ENCODE results near the gene ABHD17C.

DNA sequence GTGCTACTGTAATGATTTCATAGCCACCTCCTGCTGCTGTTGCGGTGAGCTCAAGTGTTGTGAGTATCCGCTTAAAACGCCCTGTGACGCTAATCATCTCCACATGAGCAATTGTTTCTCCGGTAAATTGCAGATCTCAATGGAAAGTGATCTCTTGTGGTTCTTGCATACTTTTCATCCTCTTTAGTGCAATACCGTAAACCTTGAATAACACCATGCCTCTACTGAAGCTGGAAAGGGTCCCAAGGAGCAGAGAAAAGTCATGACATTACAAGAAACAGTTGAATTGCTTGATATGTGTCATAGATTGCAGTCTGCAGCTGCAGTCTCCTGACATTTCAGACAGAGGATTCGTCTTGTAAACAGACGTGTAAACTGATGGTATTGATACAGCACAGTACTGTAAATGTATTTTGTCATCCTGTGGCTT, 78.0 kb downstream of the ABHD17C start:
- no peak for TF ChIP-seq POLR2AphosphoS5 (IDR thresholded peaks at IDR 0.05; ENCODE audit: low read depth, low read length)
- TF ChIP-seq, protein P1, sequence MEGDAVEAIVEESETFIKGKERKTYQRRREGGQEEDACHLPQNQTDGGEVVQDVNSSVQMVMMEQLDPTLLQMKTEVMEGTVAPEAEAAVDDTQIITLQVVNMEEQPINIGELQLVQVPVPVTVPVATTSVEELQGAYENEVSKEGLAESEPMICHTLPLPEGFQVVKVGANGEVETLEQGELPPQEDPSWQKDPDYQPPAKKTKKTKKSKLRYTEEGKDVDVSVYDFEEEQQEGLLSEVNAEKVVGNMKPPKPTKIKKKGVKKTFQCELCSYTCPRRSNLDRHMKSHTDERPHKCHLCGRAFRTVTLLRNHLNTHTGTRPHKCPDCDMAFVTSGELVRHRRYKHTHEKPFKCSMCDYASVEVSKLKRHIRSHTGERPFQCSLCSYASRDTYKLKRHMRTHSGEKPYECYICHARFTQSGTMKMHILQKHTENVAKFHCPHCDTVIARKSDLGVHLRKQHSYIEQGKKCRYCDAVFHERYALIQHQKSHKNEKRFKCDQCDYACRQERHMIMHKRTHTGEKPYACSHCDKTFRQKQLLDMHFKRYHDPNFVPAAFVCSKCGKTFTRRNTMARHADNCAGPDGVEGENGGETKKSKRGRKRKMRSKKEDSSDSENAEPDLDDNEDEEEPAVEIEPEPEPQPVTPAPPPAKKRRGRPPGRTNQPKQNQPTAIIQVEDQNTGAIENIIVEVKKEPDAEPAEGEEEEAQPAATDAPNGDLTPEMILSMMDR (IDR thresholded peaks at IDR 0.05; ENCODE audit: control extremely low read depth in 1 of 3, insufficient read depth in 1 of 3, low read depth in 1 of 3, low read length in 3 of 3): no peak

Data from H1 (cell line).